ENCODE results near the gene MYO9A. TPM values are rescaled to one million over a fixed set of nuclear protein-coding genes. Genes with fewer than 3 reads are reported as not detected.

MYO9A gene
- total RNA-seq, 1 experiment from 2014 or later, result 41.6 TPM

- no peaks in the 10 kb centered on the region for H3K36me3 ChIP-seq (ENCODE audit: control insufficient read depth, insufficient read depth, low read length)
- no peaks in the 10 kb centered on the region for H3K27me3 ChIP-seq (ENCODE audit: control insufficient read depth, insufficient read depth, low read length)
- no peak for DNase-seq (ENCODE audit: low read depth, low spot score)
- no TSS peak for BruUV-seq (replicated peaks)
- TF ChIP-seq SIN3A (IDR thresholded peaks at IDR 0.05; ENCODE audit: borderline replicate concordance, insufficient read depth, low read depth, low read length) (no peak), CTCF (IDR thresholded peaks at IDR 0.05) (no peak), TCF7L2 (IDR thresholded peaks at IDR 0.05; ENCODE audit: low read depth, low read length) (no peak)
- POLR2A ChIA-PET, result no interaction called here
- intact Hi-C loops (cut with micrococcal nuclease; ENCODE audit: unreplicated experiment) (no loop called here), in situ Hi-C loops (cut with HindIII; ENCODE audit: low pct_unique_long_range_greater_than_20kb, low sequenced_read_pairs) (no loop called here)
- ATAC-seq, result no peak
- CTCF ChIA-PET, result no interaction called here
- H3K4me3 ChIP-seq (ENCODE audit: low read depth in 2 of 2, low read length in 2 of 2), result no peak overlapping the region
- H3K27ac ChIP-seq (ENCODE audit: low read length), result no peak overlapping the region
- no peaks in the 10 kb centered on the region for H3K9me3 ChIP-seq (ENCODE audit: control insufficient read depth, insufficient read depth, low read depth, low read length)
- H3K4me1 ChIP-seq (ENCODE audit: control insufficient read depth, insufficient read depth, low read length), result no peaks in the 10 kb centered on the region
Measured at GRCh38 chr15:72167445-72167844, 49.5 kb upstream of the MYO9A start.

GRCh38 chr15:72166716-72167417, 48.9 kb upstream of the MYO9A start:
- no peak overlapping the region for H3K4me3 ChIP-seq (ENCODE audit: low read depth in 2 of 2, low read length in 2 of 2)
- in situ Hi-C loops (cut with HindIII; ENCODE audit: low pct_unique_long_range_greater_than_20kb, low sequenced_read_pairs), result no loop called here
- ATAC-seq, result no peak

More at GRCh38 chr15:72166716-72167417, 48.9 kb upstream of the MYO9A start:
- no TSS peak for BruUV-seq (replicated peaks)
- Histone ChIP-seq H3K27ac (ENCODE audit: low read length) (no peak overlapping the region), H3K27me3 (ENCODE audit: control insufficient read depth, insufficient read depth, low read length) (no peaks in the 10 kb centered on the region), H3K36me3 (ENCODE audit: control insufficient read depth, insufficient read depth, low read length) (no peaks in the 10 kb centered on the region), H3K4me1 (ENCODE audit: control insufficient read depth, insufficient read depth, low read length) (no peaks in the 10 kb centered on the region), H3K9me3 (ENCODE audit: control insufficient read depth, insufficient read depth, low read depth, low read length) (no peaks in the 10 kb centered on the region)
- POLR2A ChIA-PET, result no interaction called here
- intact Hi-C loops (cut with micrococcal nuclease; ENCODE audit: unreplicated experiment), result no loop called here
- TF ChIP-seq CTCF (IDR thresholded peaks at IDR 0.05) (no peak), POLR2AphosphoS5 (IDR thresholded peaks at IDR 0.05; ENCODE audit: low read depth, low read length) (no peak), TCF7L2 (IDR thresholded peaks at IDR 0.05; ENCODE audit: low read depth, low read length) (no peak), REST (IDR thresholded peaks at IDR 0.05; ENCODE audit: insufficient read depth in 1 of 2, low read depth in 2 of 2, low read length in 1 of 2) (no peak), SIN3A (IDR thresholded peaks at IDR 0.05; ENCODE audit: borderline replicate concordance, insufficient read depth, low read depth, low read length) (no peak)
- DNase-seq (ENCODE audit: low read depth, low spot score), result no peak
- CTCF ChIA-PET, result no interaction called here

All from Panc1 (cell line).